A673 (cell line): Measurements from ENCODE around the gene CAPZB. TPM values are rescaled to one million over a fixed set of nuclear protein-coding genes. Genes with fewer than 3 reads are reported as not detected.

Experiments
- BruUV-seq: library from RNA; stranded (reverse); fragments of 400-500 nt; replicated peaks from 2 replicates; lab custom pipeline; 2021; lab: Mats Ljungman, UMichigan
- CTCF ChIA-PET: fragments of 300-600 bp; sonication (Branson Sonifier 250); formaldehyde crosslinking; loops from one replicate; lab custom pipeline; 2022; ENCODE audit warnings: antibody characterized with exemption; lab: Charles Lee
- POLR2A ChIA-PET: fragments of 300-600 bp; sonication (Branson Sonifier 250); formaldehyde crosslinking; loops from one replicate; lab custom pipeline; 2022; ENCODE audit warnings: antibody characterized with exemption; ENCODE audit not compliant: low non-redundant PET; lab: Charles Lee
- DNase-seq: peaks from one replicate; pipeline ENCODE4 v3.0.0-alpha.2; 2015; ENCODE audit warnings: low spot score
- H3K27ac ChIP-seq: fragments of 200-600 bp; sonication (generic); 2 replicates; pipeline ENCODE4 v1.5.1; 2016; ENCODE audit warnings: mixed run types, low read depth, mild to moderate bottlenecking, mixed read lengths, antibody characterized with exemption, low read length; ENCODE audit not compliant: poor library complexity, severe bottlenecking
- H3K27me3 ChIP-seq: fragments of 200-600 bp; sonication (generic); replicated peaks from 2 replicates; pipeline ENCODE4 v1.6.1; 2017; ENCODE audit warnings: mixed run types, low read depth, mild to moderate bottlenecking, mixed read lengths, antibody characterized with exemption, low read length; ENCODE audit not compliant: insufficient read depth, poor library complexity
- H3K36me3 ChIP-seq: fragments of 200-600 bp; sonication (generic); 2 replicates; pipeline ENCODE4 v1.6.1; 2016; ENCODE audit warnings: mixed run types, mild to moderate bottlenecking, mixed read lengths, antibody characterized with exemption, low read length; ENCODE audit not compliant: insufficient read depth, poor library complexity, severe bottlenecking
- H3K4me1 ChIP-seq: fragments of 200-600 bp; sonication (generic); 2 replicates; pipeline ENCODE4 v1.6.1; 2017; ENCODE audit warnings: mixed run types, mild to moderate bottlenecking, mixed read lengths, antibody characterized with exemption, low read length; ENCODE audit not compliant: insufficient read depth, poor library complexity, severe bottlenecking
- H3K4me3 ChIP-seq: fragments of 200-600 bp; sonication (generic); 2 replicates; pipeline ENCODE4 v1.5.1; 2016; ENCODE audit warnings: low read depth, mixed run types, mild to moderate bottlenecking, mixed read lengths, low read length; ENCODE audit not compliant: poor library complexity, severe bottlenecking
- H3K9me3 ChIP-seq: fragments of 200-600 bp; sonication (generic); 2 replicates; pipeline ENCODE4 v1.6.1; 2016; ENCODE audit warnings: mixed run types, low read depth, mild to moderate bottlenecking, mixed read lengths, antibody characterized with exemption, low read length; ENCODE audit not compliant: poor library complexity, severe bottlenecking
- EZH2 ChIP-seq: fragments of 200-600 bp; sonication (generic); IDR thresholded peaks from 2 replicates; pipeline ENCODE4 v1.6.1; 2017; ENCODE audit warnings: borderline replicate concordance, low read depth, mild to moderate bottlenecking, mixed read lengths, antibody characterized with exemption, low read length; ENCODE audit not compliant: poor library complexity, severe bottlenecking
- intact Hi-C: fragments of 100-400 bp; cut with micrococcal nuclease; formaldehyde crosslinking; loops from one replicate; pipeline ENCODE4 v1.10.0; 2022; ENCODE audit not compliant: unreplicated experiment
- total RNA-seq: library from RNA; stranded (reverse); gene quantifications from 2 replicates; pipeline ENCODE4 v1.2.3, GENCODE V29; 2021
- TF ChIP-seq, protein P1 (sequence below): fragments of 300-800, 200-600 bp; sonication (generic); conservative IDR thresholded peaks from 2 replicates; pipeline ENCODE4 v1.5.1; 2017; ENCODE audit warnings: low read depth, mild to moderate bottlenecking, antibody characterized with exemption, low read length, moderate library complexity, mixed read lengths

Gene CAPZB
- total RNA-seq, 1 experiment from 2014 or later: 214 TPM

DNA sequence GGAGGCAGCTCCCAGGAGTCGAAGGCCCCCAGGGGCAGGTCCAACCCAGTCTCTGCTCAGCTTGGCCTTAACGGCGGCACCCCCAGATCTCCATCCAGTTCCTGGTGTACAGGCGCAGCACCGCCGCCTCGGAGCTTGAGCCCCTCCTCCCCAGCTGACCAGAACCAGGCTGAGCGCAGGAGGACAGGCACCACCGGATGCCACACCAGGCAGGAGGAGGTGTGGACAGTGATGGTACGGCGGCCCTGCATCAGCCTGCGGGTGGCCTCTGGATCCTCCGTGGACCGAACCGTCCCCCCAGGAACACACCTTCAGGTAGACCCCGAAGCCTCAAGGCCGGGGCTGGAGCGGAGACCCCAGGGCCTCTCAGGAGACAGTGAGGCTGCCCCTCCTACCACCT lies 156.9 kb downstream of the CAPZB start:
- BruUV-seq: no TSS peak
- no peak overlapping the region for H3K4me3 ChIP-seq
- no peaks in the 10 kb centered on the region for H3K4me1 ChIP-seq
- intact Hi-C loops: no loop called here
- H3K36me3 ChIP-seq: peaks cover 7% of the 10 kb centered on the region
- DNase-seq: no peak
- ChIA-PET CTCF (no interaction called here), POLR2A (no interaction called here)
- no peaks in the 10 kb centered on the region for H3K27me3 ChIP-seq
- no peak overlapping the region for H3K27ac ChIP-seq
- H3K9me3 ChIP-seq: no peaks in the 10 kb centered on the region
- TF ChIP-seq, protein P1, sequence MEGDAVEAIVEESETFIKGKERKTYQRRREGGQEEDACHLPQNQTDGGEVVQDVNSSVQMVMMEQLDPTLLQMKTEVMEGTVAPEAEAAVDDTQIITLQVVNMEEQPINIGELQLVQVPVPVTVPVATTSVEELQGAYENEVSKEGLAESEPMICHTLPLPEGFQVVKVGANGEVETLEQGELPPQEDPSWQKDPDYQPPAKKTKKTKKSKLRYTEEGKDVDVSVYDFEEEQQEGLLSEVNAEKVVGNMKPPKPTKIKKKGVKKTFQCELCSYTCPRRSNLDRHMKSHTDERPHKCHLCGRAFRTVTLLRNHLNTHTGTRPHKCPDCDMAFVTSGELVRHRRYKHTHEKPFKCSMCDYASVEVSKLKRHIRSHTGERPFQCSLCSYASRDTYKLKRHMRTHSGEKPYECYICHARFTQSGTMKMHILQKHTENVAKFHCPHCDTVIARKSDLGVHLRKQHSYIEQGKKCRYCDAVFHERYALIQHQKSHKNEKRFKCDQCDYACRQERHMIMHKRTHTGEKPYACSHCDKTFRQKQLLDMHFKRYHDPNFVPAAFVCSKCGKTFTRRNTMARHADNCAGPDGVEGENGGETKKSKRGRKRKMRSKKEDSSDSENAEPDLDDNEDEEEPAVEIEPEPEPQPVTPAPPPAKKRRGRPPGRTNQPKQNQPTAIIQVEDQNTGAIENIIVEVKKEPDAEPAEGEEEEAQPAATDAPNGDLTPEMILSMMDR: no peak
- no peak for TF ChIP-seq EZH2

DNA sequence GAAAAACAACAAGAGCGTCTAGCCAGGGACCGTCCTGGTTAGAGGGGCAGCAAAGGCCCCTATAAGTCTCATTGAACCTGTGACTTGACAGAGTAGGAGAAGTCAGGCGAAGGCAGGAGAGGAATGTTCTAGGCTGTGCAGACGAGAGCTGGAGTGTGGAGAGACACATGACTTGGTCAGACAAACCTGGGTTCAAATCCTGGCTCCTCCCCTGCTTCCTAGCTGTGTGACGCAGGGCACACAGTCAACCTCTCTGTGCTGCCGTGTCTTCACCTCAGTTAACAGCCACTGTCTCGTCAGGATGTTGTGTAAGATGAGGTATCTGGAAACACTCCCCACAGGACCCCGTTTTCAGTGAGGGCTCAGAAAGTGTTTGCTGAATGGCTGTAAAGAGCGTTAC lies 157.6 kb downstream of the CAPZB start:
- ChIA-PET CTCF (no interaction called here), POLR2A (no interaction called here)
- Histone ChIP-seq H3K27me3 (no peaks in the 10 kb centered on the region), H3K9me3 (no peaks in the 10 kb centered on the region), H3K36me3 (peaks cover 7% of the 10 kb centered on the region), H3K4me3 (no peak overlapping the region), H3K27ac (no peak overlapping the region), H3K4me1 (no peaks in the 10 kb centered on the region)
- intact Hi-C loops: no loop called here
- no peak for DNase-seq
- TF ChIP-seq, protein P1: no peak
- no peak for TF ChIP-seq EZH2
- BruUV-seq: no TSS peak

DNA sequence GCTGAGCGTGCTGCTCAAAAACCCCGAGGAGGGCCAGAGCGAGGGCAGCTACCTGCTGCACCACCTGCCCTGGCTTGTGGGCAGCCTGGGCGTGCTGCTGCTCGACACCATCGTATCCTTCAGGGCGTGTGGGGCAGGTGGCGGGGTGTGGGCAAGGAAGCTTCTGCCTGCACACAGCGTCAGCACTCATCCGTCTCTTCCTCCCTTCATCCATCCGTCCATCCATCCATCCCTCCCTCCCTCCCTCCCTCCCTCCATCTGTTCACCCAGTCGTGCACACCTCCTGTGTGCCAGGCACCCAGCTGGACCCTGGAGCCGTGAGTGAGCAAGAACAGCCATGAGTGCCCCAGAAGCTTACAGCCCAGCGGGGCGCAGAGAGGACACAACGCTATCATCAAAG lies 158.0 kb downstream of the CAPZB start:
- DNase-seq: no peak
- POLR2A ChIA-PET: no interaction called here
- intact Hi-C loops: no loop called here
- H3K4me1 ChIP-seq: no peaks in the 10 kb centered on the region
- H3K4me3 ChIP-seq: no peak overlapping the region
- CTCF ChIA-PET: no interaction called here
- no peaks in the 10 kb centered on the region for H3K27me3 ChIP-seq
- no peaks in the 10 kb centered on the region for H3K9me3 ChIP-seq
- peaks cover 7% of the 10 kb centered on the region for H3K36me3 ChIP-seq
- no TSS peak for BruUV-seq
- TF ChIP-seq, protein P1: no peak
- TF ChIP-seq EZH2: no peak
- H3K27ac ChIP-seq: no peak overlapping the region
